ENCODE results near the gene KIRREL2. TPM values are rescaled to one million over a fixed set of nuclear protein-coding genes. Genes with fewer than 3 reads are reported as not detected.

The KIRREL2 gene
- total and polyA plus RNA-seq, 9 donors: 0.02 to 0.15 (median 0.08) TPM; not detected in 5

GRCh38 chr19:35860436-35860817 lies 3.7 kb downstream of the KIRREL2 start:
- Histone ChIP-seq H3K27ac (no peak overlapping the region), H3K4me1 (ENCODE audit: insufficient read depth) (no peaks in the 10 kb centered on the region), H3K27me3 (no peaks in the 10 kb centered on the region), H3K4me3 (no peak overlapping the region), H3K36me3 (no peaks in the 10 kb centered on the region), H3K9me3 (no peaks in the 10 kb centered on the region)
- TF ChIP-seq POLR2A (IDR thresholded peaks at IDR 0.05) (no peak), CTCF (IDR thresholded peaks at IDR 0.05) (no peak), EP300 (IDR thresholded peaks at IDR 0.05) (no peak)
- intact Hi-C loops (cut with DNase I): no loop called here
- WGBS, 3 donors: 22 to 33% (median 26%) methylated on average over 22 to 24 of the region's 24 CpGs
- DNase-seq: no peak

DNA sequence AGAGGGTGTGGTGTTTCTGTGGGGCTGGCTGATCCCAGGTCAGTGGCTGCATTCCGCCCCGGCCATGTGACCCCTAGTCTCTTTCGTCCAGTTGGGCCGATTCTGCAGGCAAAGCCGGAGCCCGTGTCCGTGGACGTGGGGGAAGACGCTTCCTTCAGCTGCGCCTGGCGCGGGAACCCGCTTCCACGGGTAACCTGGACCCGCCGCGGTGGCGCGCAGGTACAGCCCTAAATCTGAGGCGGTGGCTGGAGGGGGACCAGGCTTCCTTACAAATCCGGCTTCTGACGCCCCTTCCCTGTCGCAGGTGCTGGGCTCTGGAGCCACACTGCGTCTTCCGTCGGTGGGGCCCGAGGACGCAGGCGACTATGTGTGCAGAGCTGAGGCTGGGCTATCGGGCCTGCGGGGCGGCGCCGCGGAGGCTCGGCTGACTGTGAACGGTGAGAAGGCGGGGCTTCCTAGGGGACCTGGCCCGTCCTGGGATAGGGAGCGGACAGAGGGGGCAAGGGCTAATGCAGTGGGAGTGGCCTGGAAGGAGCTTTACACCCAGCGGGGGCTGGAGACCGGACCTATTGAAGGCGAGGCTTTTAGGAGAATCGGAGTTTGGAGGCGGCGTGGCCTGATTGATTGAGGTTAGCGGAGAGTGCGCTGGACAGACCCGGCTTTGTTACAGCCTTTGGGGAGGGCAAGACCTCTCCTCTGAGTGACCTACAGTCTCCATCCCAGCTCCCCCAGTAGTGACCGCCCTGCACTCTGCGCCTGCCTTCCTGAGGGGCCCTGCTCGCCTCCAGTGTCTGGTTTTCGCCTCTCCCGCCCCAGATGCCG lies 4.3 kb downstream of the KIRREL2 start:
- H3K9me3 ChIP-seq: no peaks in the 10 kb centered on the region
- 13 to 17% (median 15%) methylated on average over 49 to 55 of the region's 55 CpGs for WGBS, 3 donors
- DNase-seq: no peak
- H3K27me3 ChIP-seq: no peaks in the 10 kb centered on the region
- intact Hi-C loops (cut with DNase I): no loop called here
- H3K27ac ChIP-seq: no peak overlapping the region
- H3K4me3 ChIP-seq: no peak overlapping the region
- no peaks in the 10 kb centered on the region for H3K4me1 ChIP-seq (ENCODE audit: insufficient read depth)
- TF ChIP-seq CTCF (IDR thresholded peaks at IDR 0.05): no peak
- no peak for TF ChIP-seq EP300 (IDR thresholded peaks at IDR 0.05)
- TF ChIP-seq POLR2A (IDR thresholded peaks at IDR 0.05): no peak
- H3K36me3 ChIP-seq: no peaks in the 10 kb centered on the region

DNA sequence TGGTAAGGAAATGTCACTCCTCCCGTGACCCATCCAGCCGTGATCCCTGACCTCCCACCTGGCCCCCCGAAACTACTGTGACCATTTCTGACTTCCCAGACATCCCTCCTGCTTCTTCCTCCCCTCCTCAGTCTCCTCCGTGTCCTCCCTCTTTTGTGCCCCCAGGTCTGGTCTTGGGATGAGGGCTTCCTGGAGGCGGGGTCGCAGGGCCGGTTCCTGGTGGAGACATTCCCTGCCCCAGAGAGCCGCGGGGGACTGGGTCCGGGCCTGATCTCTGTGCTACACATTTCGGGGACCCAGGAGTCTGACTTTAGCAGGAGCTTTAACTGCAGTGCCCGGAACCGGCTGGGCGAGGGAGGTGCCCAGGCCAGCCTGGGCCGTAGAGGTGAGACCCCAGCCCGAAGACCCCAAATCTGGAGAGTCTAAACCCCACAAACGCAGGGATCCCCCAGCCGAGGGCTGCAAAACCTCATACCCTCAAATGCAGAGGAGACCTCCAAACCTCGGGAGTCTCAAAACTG lies 5.0 kb downstream of the KIRREL2 start:
- Histone ChIP-seq H3K27me3 (no peaks in the 10 kb centered on the region), H3K4me1 (ENCODE audit: insufficient read depth) (no peaks in the 10 kb centered on the region), H3K4me3 (no peak overlapping the region), H3K9me3 (no peaks in the 10 kb centered on the region), H3K36me3 (no peaks in the 10 kb centered on the region), H3K27ac (no peak overlapping the region)
- TF ChIP-seq EP300 (IDR thresholded peaks at IDR 0.05) (no peak), CTCF (IDR thresholded peaks at IDR 0.05) (no peak), POLR2A (IDR thresholded peaks at IDR 0.05) (no peak)
- WGBS, 3 donors: 51 to 54% (median 53%) methylated on average over 19 of the region's 19 CpGs
- intact Hi-C loops (cut with DNase I): no loop called here
- DNase-seq: no peak

DNA sequence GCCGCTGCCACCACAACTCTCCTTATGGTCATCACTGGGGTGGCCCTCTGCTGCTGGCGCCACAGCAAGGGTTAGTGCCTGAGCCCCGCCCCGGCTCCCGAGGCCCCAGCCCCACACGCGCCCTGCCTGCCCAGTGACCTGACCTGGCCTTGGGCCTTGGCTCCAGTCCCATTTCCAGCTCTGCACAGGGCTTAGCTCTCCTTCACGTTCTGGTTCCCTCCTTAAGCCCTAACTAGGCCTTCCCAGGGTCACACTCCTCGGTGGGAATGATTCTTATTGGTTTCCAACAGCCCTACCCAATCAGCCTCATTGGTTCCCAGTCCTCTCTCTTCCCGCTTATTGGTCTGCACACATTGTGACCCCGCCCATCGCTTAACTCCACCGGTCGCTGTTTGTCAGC lies 5.8 kb downstream of the KIRREL2 start:
- Histone ChIP-seq H3K4me1 (ENCODE audit: insufficient read depth) (no peaks in the 10 kb centered on the region), H3K36me3 (no peaks in the 10 kb centered on the region), H3K27ac (no peak overlapping the region), H3K27me3 (no peaks in the 10 kb centered on the region), H3K9me3 (no peaks in the 10 kb centered on the region), H3K4me3 (no peak overlapping the region)
- TF ChIP-seq EP300 (IDR thresholded peaks at IDR 0.05) (no peak), CTCF (IDR thresholded peaks at IDR 0.05) (no peak), POLR2A (IDR thresholded peaks at IDR 0.05) (no peak)
- WGBS, 3 donors: 65 to 72% (median 68%) methylated on average over 14 of the region's 14 CpGs
- intact Hi-C loops (cut with DNase I): no loop called here
- DNase-seq: no peak
